Measurements from ENCODE around the gene ZBTB4.

DNA sequence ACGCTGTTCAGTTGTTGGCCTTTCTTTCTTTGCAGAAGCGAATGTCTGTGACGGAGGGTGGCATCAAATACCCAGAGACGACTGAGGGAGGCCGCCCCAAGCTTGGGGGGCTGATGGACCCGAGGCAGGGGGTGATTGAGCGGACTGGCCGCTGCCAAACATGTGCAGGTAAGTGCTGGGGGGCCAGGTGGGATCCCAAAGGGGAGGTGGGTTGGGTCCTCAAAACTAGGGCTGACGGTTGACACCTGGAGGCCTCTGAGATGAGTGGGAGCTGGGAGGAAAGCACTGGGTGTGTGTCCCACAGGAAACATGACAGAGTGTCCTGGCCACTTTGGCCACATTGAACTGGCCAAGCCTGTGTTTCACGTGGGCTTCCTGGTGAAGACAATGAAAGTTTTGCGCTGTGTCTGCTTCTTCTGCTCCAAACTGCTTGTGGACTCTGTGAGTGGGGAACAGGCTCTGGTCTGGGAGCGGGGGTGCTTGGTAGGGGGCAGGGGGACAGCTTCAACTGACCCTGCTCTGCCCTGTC, 16.5 kb upstream of the ZBTB4 start:
- TF ChIP-seq POLR2A (IDR thresholded peaks at IDR 0.05): no peak
- TF ChIP-seq POLR2AphosphoS5 (IDR thresholded peaks at IDR 0.05): no peak
- TF ChIP-seq, protein P1, sequence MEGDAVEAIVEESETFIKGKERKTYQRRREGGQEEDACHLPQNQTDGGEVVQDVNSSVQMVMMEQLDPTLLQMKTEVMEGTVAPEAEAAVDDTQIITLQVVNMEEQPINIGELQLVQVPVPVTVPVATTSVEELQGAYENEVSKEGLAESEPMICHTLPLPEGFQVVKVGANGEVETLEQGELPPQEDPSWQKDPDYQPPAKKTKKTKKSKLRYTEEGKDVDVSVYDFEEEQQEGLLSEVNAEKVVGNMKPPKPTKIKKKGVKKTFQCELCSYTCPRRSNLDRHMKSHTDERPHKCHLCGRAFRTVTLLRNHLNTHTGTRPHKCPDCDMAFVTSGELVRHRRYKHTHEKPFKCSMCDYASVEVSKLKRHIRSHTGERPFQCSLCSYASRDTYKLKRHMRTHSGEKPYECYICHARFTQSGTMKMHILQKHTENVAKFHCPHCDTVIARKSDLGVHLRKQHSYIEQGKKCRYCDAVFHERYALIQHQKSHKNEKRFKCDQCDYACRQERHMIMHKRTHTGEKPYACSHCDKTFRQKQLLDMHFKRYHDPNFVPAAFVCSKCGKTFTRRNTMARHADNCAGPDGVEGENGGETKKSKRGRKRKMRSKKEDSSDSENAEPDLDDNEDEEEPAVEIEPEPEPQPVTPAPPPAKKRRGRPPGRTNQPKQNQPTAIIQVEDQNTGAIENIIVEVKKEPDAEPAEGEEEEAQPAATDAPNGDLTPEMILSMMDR (IDR thresholded peaks at IDR 0.05): no peak
